GM21825 (cell line): Measurements from ENCODE around the gene MTRF1.

Source experiments
- ATAC-seq: cut with Tn5 transposase; IDR thresholded peaks from one replicate; pipeline ENCODE4 v1.9.1; 2021; ENCODE audit warnings: mild to moderate bottlenecking, moderate library complexity; ENCODE audit not compliant: unreplicated experiment

The MTRF1 gene, protein sequence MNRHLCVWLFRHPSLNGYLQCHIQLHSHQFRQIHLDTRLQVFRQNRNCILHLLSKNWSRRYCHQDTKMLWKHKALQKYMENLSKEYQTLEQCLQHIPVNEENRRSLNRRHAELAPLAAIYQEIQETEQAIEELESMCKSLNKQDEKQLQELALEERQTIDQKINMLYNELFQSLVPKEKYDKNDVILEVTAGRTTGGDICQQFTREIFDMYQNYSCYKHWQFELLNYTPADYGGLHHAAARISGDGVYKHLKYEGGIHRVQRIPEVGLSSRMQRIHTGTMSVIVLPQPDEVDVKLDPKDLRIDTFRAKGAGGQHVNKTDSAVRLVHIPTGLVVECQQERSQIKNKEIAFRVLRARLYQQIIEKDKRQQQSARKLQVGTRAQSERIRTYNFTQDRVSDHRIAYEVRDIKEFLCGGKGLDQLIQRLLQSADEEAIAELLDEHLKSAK

DNA sequence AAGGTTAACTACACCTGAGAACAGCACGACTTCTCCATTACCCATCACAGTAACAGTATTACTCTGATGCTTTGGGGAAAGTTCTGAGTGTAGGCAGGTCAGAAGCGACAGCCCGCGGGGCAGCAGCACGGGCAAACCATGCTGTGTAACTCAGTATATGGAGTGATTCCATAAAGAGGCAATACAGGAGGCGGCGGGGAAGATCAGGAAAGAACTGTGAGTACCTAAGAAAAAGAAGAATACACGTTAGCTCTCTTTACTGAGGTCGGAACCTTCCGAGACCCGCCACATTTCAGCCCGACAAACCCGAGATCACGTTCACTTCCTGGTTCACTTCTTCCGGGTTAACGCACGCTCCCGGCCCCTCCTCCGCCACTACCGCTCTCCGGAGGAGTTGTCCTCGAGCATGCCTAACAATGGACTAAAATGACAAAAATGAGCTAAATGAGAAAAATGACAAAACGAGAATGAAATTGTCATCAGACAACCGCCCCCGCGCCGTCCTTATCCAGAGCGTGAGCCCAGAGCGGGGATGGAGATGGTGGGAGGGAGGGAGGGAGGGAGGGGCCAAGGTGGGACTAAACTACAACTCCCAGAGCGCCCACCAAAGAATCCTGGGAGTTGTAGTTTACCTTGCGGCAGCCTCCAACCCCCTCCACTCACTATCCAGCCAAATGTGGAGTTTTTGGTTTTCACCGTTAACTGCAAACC, at the start of gene MTRF1:
Gene MTRF1, minus strand, starts transcription at position 316 of the 711 bp plus-strand sequence. CDS start 2,669 bp downstream, outside the sequence.
- peak; percentile 96 for ATAC-seq

DNA sequence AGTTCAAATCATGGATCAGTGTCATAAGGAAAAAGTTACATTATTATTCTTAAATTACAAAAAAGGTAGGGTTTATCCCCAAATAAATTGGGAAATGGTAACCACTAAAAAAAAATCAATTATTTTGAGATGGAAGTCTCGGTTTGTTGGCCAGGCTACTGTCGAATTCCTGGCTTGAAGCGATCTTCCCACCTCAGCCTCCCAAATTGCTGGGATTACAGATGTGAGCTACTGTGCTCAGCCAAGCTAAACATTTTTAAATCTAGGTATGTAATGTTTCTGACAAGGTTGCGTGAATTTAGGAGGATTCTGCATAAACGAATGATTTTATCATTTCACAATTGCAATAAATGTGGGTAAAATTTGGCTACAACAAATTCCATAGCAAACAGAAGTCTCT, 49.7 kb upstream of the MTRF1 start:
- ATAC-seq: no peak

DNA sequence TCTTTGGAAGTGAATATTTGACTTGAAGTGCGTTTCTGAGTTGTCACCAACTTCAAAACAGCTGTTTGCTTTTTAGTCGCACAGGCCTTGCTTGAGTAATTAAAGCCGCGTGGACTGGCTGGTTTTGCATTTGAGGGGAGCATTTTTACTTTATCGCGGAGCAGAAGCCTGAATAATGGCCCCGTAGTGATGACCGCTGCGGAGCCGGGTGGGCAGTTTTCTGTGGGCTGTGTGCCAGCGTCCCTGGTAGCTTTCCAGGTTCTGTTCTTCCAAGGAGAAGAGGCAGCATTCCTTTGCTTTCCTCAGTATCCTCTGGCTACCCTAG, 48.8 kb upstream of the MTRF1 start:
- no peak for ATAC-seq

DNA sequence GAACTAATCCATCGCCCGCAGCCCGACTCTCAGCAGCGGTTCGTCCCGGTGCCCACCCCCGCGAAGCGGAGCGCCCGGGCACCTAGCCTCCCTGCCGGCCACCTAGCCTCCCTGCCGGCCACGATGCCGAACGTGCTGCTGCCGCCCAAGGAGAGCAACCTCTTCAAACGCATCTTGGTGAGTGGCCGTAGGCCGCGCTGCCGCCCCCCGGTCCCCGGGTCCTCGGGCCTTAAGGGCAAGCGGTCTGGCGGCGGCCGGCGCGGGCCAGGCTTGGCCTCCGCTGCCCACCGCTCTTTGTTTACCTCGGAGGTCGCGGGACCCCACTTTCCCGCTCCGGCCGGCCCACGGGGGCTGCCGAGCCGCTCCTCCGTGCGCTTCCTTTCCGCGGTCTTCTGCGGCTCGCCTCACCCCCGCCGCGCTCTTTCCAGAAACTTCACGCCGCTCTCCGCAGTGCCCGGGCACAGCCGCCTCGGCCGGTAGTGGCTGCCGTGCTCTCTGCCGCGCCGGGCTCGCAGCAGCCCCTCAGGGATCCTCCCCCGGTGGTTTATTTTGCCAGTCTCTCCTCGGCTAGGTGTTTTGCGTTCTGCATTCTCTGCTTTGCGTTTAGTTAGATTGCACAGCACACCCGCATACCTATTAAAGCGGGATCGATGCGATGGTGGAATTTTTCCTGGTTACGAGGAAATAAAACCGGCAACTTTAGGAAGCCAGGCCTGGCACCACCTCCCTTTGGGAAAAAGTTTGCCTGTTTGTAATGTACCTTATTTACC, 48.2 kb upstream of the MTRF1 start:
- ATAC-seq: peak; percentile 52

DNA sequence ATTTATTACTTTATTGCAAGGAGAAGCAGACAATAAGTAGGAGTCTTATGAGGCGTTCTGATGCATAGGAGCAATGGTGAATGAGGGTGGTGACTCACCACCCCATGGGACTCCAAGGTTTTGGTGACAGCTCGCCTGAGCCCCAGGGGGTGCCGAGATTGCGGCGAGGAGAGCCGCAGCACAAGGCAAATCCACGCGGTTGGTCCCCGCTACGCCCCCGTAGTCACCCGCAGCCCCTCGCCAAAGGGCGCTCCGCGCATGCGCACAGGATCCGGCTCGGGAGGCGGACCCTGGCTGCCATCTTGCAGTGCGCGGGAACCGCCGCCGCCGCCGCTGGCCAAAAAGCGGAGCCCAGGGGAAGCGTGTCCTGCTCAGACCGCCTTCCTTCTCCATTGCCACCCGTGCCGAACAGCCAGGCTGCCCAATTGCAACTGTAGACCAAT, 47.6 kb upstream of the MTRF1 start, which contains the start of gene NAA16:
Gene NAA16, plus strand, starts transcription at position 305 of the 443 bp plus-strand sequence. CDS start 262 bp downstream, outside the sequence.
- peak; percentile 55 for ATAC-seq

DNA sequence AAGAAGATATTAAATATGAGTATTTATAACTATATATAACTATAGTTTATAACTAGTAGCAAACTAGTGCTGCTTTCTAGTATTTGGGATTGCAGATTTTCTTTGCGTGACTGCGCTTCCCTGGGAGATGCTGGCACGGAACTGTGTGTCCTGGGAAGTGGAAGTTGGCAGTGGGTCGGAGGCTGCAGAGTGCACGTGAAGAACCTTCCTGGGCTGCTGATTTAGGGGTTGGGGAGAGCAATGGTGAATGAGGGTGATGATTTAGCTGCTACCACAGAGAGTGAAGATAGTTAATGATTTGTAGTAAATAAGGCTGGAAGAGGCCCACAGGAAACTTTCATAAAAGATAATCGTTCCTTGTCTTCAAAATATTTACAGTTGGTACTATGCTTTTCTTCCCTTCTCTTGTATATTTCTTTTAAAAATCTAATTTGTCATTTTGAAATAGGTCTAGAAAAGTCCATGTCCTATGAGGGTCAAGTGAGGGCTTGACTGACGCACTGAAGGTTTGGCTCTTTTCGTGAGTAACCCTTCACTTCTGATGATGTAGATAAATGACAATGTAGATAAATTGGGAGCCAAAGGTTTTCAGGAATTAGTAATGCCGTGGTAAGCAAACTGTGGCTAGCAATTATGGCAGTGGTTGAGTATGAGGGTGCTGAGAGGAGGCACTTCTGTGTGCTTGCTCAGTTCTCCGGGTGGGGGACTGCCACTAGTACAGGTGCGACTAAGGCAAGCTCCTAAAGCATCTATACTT, 44.7 kb upstream of the MTRF1 start:
- no peak for ATAC-seq

DNA sequence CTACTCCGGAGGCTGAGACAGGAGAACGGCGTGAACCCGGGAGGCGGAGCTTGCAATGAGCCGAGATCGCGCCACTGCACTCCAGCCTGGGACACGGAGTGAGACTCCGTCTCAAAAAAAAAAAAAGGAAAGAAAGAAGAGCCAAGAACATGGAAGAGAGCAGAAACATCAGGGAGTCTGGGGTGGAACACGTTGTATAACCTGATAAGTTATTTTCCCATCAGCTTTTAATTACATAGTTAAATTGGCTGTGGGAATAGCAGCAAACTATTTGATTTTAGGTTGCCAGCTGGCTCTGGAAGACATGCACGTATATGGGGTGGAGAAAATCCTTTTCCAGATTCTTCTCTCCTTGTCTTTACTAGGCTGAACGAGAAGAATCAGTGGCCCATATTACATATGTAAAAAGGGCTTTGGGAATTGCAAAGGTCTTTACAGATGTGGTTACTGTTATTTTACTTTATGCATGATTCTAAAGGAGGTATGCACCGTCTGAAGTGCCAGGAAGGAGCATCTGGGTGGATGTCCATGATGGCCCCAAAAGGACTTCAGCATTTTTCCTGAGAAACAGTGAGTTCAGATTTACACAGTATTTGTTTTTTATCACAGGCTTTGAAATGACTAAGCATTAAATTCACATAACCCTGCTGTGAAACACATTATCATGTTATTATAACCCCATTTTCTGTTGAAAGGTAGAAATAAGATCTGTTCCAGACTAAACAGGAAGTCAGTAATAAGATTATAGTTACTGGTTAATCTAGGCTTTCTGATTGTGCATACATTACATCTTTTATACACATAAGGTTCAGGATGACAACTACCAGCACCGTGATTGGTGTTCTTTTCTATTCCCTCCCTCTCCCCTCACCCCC, 43.1 kb upstream of the MTRF1 start:
- ATAC-seq: no peak

DNA sequence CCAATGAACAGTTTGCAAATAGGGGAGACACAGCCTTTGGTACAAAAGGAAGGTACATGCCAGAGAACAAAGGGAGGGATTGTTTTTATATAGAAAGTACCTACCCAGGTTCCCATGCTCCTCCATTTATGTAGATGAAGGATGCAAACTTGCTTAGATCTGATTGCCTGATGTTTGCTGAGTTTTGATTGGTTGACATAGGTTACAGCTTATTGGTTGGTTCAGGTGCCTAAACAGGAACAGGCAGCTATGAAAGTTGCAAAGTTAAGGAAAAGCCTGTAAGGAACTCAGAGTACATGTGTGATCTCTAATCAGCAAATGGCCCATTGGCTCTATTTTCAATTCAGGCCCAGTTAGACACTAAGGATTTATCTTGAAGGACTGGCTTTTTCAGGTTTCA, 41.2 kb upstream of the MTRF1 start:
- no peak for ATAC-seq

DNA sequence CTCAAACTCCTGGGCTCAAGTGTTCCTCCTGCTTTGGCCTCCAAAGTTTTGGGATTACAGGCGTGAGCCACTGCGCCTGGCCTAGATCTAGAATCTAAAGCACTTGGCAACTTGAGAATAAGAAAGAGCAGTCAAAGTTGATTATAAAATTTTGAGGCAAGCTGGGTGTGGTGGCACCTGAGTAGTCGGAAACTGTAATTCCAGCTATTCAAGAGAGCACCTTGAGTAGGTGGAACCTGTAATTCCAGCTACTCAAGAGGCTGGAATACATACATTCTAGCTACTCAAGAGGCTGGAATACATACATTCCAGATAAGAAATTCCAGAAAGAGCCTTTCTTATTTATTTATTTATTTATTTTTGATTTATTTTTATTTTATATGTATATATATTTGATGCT, 39.4 kb upstream of the MTRF1 start:
- no peak for ATAC-seq

DNA sequence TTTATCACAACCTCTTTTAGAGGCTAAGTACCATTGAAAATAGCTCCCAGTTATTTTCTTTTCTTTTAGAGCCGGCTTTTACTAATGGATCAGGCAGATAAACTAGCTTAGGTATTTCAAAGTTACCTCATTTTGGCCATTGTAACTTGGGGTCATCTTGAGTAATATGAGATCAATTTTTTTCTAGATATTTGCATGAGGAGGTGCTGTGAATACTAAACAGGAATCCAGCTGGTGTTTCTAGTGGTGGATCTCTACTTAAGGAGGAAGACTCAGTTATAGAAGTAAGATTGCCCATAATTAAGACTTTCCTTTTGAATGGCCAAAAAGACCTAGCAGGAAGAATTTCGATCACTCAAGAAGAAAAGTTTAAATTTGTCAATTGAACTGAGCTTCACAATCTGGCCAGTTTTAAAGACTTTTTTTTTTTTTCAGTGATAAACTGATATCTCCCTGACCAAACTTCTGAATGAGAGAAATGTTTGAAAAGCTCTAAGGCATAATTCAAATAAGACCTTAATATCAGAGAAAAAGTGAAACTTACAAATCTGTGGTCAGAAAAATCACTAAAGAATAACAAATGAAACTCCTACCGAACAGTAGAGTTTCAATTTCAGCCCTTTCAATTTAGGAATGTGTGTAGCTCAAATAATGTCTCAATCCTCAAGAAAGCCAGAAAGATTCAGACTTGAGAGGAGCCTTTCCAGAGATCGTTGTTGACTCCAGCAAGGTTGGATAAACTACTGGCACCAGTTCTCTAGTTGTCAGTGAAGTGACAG, 36.1 kb upstream of the MTRF1 start:
- no peak for ATAC-seq

DNA sequence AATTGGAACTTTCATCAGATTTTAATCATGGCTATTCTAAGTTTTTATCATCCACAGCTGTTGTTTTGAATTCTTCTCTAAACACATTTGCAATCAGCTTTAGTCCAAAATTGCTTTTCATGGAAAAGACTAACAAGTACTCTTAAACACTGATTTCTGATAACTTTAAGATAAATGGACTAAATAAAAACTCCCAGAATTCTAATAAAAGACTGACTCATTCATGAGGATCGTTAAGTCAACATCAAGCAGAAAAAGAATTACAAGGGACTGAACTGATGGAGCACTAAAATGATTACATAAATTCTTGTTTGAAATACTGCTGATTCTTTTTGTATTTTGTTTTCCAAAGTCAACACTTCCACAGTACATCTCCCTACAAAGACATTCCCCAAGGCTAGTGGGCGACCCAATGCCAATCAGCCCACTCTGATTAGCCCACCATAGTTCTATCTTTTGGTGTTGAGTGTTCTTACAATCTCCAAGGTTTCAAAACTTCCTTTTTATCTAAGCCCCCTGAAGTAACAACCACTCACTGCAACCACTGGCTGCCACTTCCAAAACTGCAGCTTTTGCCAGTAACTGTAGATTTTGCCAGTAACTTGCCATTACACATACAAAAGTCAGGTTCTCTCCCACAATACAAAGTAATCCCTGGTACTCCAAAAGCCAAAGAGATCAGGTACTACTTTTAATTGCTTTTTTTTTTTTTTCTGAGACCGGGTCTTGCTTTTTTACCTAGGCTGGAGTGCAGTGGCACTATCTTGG, 33.7 kb upstream of the MTRF1 start:
- ATAC-seq: no peak

DNA sequence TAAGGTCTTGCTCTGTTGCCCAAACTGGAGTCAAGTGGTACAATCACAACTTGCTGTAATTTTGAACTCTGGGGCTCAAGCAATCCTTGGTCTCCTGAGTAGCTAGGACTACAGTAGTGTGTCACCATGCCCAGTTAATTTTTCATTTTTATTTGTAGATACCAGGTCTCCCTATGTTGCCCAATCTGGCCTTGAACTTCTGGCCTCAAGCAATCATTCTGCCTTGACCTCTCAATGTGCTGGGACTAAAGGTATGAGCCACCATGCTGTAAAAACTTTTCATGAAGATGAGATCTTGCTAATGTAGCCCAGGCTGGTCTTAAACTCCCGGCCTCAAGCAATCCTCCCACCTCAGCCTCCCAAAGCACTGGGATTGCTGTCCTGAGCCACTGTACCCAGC, 32.6 kb upstream of the MTRF1 start:
- no peak for ATAC-seq

DNA sequence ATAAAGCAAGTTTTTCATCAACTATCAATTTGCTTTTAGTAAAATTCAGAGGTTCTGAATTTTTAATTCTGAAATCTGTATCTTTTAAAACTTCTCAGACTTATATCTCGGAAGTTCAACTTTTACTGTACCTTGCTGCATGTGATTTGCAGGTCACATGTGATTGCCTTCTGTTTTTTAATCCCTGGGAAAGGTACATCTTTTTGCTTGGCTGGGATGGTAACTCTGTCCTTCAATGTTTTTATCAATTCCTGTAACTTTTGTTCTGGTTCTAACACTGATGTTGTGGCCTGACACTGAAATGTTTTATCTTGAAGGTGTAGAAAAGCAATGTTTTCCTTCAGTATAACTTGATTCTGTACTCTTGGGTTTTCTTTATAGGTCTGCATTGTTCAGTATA, 31.5 kb upstream of the MTRF1 start:
- ATAC-seq: no peak

DNA sequence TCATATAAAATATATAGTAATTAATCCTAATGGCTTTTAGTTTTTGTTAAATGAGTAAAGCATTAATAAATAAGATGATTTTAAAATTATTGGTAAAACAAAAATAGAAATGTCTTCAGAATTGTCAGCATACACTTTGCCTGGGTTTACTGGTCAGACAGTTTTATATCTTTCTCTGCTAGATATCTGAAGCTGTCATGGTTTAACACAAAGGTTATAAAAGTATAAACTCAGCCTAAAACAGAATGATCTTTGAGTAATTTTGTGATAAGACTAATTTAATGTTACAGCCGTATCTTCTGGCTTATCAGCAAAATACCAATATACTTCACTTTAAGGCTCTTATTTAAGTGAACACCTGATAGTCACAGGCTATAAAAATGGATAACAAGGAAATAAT, 29.9 kb upstream of the MTRF1 start:
- no peak for ATAC-seq

DNA sequence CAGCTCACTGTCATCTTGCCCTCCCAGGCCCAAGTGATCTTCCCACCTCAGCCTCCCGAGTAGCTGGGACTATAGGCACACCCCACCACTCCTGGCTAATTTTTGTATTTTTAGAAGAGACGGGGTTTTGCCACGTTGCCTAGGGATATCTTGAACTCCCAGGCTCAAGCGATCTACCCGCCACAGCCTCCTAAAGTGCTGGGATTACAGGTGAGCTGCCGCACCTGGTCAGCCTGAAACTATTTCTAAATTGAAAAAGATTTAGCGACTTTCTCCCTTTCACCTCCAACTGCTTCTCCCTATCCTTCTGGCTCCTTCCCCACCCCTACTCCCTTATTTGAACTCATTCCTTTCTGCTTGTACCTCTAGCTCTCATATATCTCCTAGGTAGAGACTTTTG, 27.9 kb upstream of the MTRF1 start:
- ATAC-seq: no peak

DNA sequence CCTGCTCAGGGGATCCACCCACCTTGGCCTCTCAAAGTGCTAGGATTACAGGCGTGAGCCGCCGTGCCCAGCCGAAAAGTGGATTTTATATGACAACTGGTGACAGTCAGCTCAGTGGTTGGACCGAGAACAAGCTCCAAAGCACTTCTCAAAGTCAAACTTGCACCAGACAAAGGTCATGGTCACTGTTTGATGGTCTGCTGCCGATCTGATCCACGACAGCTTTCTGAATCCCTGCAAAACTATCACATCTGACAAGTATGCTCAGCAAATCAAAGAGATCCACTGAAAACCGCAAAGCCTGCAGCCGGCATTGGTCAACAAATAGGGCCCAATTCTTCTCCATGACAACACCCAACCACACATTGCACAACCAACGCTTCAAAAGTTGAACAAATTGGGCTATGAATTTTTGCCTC, 26.1 kb upstream of the MTRF1 start:
- no peak for ATAC-seq

DNA sequence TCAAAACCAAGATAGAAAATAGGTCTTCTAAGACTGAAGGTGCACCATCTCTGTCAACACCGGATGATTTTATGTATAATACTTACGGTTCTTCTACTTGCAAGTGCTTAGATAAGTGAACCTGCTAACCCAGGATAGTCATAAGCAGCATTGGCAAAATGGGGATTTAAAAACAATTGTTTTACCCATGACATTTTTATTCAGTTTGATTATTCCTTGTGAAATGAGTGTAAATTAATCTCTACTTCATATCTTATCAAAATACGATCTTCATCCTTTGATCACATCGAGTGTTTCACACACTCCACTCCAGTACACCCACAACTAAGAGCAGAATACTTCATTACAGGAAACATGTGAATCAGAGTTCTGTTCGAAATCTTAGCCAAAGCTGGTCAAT, 23.0 kb upstream of the MTRF1 start:
- no peak for ATAC-seq
